ENCODE measurements around the gene FAM89A. TPM values are rescaled to one million over a fixed set of nuclear protein-coding genes. Genes with fewer than 3 reads are reported as not detected.
A peak's percentile ranks its signal among the peaks of the same experiment; 100 is the strongest.

Gene FAM89A
- total and polyA plus RNA-seq, 9 of the 15 experiments (the other 6 are each of a cell fraction or from before 2014, with no cell fraction given), result 8.7 to 66.2 (median 43.3) TPM

GRCh38 chr1:231000639-231001038, 39.4 kb downstream of the FAM89A start (continued):
- TF ChIP-seq HBP1 (CRISPR knock-in tag; IDR thresholded peaks at IDR 0.05), result 0 out of 2 replicates have a peak, but pooled peaks have one; percentile 30
- TF ChIP-seq WHSC1 (IDR thresholded peaks at IDR 0.05; ENCODE audit: low read length), result no peak
- TF ChIP-seq NUFIP1 (IDR thresholded peaks at IDR 0.05; ENCODE audit: partially characterized antibody), result no peak
- no peak for TF ChIP-seq DNMT1 (IDR thresholded peaks at IDR 0.05)
- TF ChIP-seq CEBPG (CRISPR knock-in tag; IDR thresholded peaks at IDR 0.05), result no peak
- no peak for TF ChIP-seq CEBPG (tag; conservative IDR thresholded peaks at IDR 0.05 in 1 of 2, IDR thresholded peaks at IDR 0.05 in 1 of 2)
- TF ChIP-seq ZNF324 (CRISPR knock-in tag; IDR thresholded peaks at IDR 0.05), result no peak
- TF ChIP-seq ZBTB17 (CRISPR knock-in tag; IDR thresholded peaks at IDR 0.05), result no peak
- no peak for TF ChIP-seq ZNF12 (CRISPR knock-in tag; IDR thresholded peaks at IDR 0.05)
- TF ChIP-seq ZNF830 (CRISPR knock-in tag; IDR thresholded peaks at IDR 0.05), result no peak
- no peak for TF ChIP-seq COPS2 (conservative IDR thresholded peaks at IDR 0.05)
- TF ChIP-seq ELF4 (CRISPR knock-in tag; IDR thresholded peaks at IDR 0.05), result peak; percentile 48; the same call in 1 of the 2 replicates
- no peak for TF ChIP-seq SMARCA5 (IDR thresholded peaks at IDR 0.05)
- TF ChIP-seq, protein P1, sequence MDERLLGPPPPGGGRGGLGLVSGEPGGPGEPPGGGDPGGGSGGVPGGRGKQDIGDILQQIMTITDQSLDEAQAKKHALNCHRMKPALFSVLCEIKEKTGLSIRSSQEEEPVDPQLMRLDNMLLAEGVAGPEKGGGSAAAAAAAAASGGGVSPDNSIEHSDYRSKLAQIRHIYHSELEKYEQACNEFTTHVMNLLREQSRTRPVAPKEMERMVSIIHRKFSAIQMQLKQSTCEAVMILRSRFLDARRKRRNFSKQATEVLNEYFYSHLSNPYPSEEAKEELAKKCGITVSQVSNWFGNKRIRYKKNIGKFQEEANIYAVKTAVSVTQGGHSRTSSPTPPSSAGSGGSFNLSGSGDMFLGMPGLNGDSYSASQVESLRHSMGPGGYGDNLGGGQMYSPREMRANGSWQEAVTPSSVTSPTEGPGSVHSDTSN (CRISPR knock-in tag; IDR thresholded peaks at IDR 0.05; ENCODE audit: low read depth), result no peak
- TF ChIP-seq, protein P1 (tag; conservative IDR thresholded peaks at IDR 0.05; ENCODE audit: low read depth), result no peak
- no peak for TF ChIP-seq ARHGAP35 (IDR thresholded peaks at IDR 0.05; ENCODE audit: partially characterized antibody)
- TF ChIP-seq NFATC3 (IDR thresholded peaks at IDR 0.05), result no peak
- TF ChIP-seq, protein P2, sequence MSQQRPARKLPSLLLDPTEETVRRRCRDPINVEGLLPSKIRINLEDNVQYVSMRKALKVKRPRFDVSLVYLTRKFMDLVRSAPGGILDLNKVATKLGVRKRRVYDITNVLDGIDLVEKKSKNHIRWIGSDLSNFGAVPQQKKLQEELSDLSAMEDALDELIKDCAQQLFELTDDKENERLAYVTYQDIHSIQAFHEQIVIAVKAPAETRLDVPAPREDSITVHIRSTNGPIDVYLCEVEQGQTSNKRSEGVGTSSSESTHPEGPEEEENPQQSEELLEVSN (IDR thresholded peaks at IDR 0.05; ENCODE audit: borderline replicate concordance in 1 of 2, extremely low read depth in 1 of 2, insufficient read depth in 1 of 2, insufficient read length in 1 of 2, low read depth in 1 of 2, low read length in 1 of 2, poor library complexity in 1 of 2, severe bottlenecking in 1 of 2), result no peak

All from K562 (cell line).